K562 (cell line): ENCODE data around the gene MEF2C. TPM values are rescaled to one million over a fixed set of nuclear protein-coding genes. Genes with fewer than 3 reads are reported as not detected.

Source experiments
- ATAC-seq: fragments of 200-7000 bp; cut with Tn5 transposase; 3 replicates; pipeline ENCODE4 v1.9.1; 2020; ENCODE audit warnings: moderate library complexity
- BruUV-seq: library from RNA; stranded (reverse); fragments of 400-500 nt; replicated peaks from 2 replicates; lab custom pipeline; 2021; lab: Mats Ljungman, UMichigan
- CTCF ChIA-PET: fragments of 300-600 bp; formaldehyde crosslinking; extraction: SDS; loops from one replicate; lab custom pipeline; 2021; ENCODE audit warnings: low intra/inter-chr PET ratio; lab: Yijun Ruan, JAX
- POLR2A ChIA-PET: fragments of 300-600, 350-650 bp; sonication (Branson Sonifier 250); formaldehyde crosslinking; extraction: SDS; loops from one replicate; lab custom pipeline; 2021; ENCODE audit warnings: antibody characterized with exemption, inconsistent platforms; lab: Yijun Ruan, JAX
- DNase-seq, 4 experiments: peaks; one replicate each; pipeline versions ENCODE4 v3.0.0 to v3.0.0-alpha.2; 2011 to 2018; ENCODE audit warnings: low spot score in 3 of 4, mixed read lengths in 3 of 4; ENCODE audit errors: extremely low read depth in 1 of 4
- FAIRE-seq: peaks from 2 replicates; lab custom pipeline; 2011; peaks lifted over from hg19 to GRCh38; lab: Jason Lieb, UNC
- H2AFZ ChIP-seq: 2 replicates; pipeline ENCODE4 v1.6.0; 2011; ENCODE audit warnings: low read depth, low read length, control low read depth, inconsistent platforms
- H3K27ac ChIP-seq: fragments of 200-600 bp; 3 replicates; pipeline ENCODE4 v1.8.0; 2011; ENCODE audit warnings: low read depth, mild to moderate bottlenecking, control low read depth, inconsistent platforms, low read length, moderate library complexity, mixed read lengths; ENCODE audit errors: extremely low read depth
- H3K27me3 ChIP-seq, 2 experiments: fragments of 300-600 bp in 1 of 2; 2 replicates in 1 of 2; 3 replicates in 1 of 2; pipeline versions ENCODE4 v1.6.0 to v1.8.0; 2011; ENCODE audit warnings: inconsistent platforms in 2 of 2, low read length in 2 of 2, mild to moderate bottlenecking in 1 of 2, mixed read lengths in 1 of 2, moderate library complexity in 1 of 2; ENCODE audit not compliant: control insufficient read depth in 2 of 2, insufficient read depth in 2 of 2
- H3K36me3 ChIP-seq: fragments of 300-600 bp; 3 replicates; pipeline ENCODE4 v1.8.0; 2011; ENCODE audit warnings: mild to moderate bottlenecking, low read length, inconsistent platforms; ENCODE audit not compliant: control insufficient read depth, insufficient read depth
- H3K4me1 ChIP-seq, 2 experiments: fragments of 200-600 bp in 1 of 2; replicated peaks in 1 of 2; 2 replicates in 1 of 2; 3 replicates in 1 of 2; pipeline versions ENCODE4 v1.5.1 to v1.8.0; 2011; ENCODE audit warnings: inconsistent platforms in 2 of 2, low read length in 2 of 2, mild to moderate bottlenecking in 1 of 2, mixed read lengths in 1 of 2, moderate library complexity in 1 of 2; ENCODE audit not compliant: control insufficient read depth in 2 of 2, insufficient read depth in 2 of 2
- H3K4me2 ChIP-seq: 2 replicates; pipeline ENCODE4 v1.6.1; 2011; ENCODE audit warnings: low read length, control low read depth, inconsistent platforms, mixed read lengths; ENCODE audit not compliant: insufficient read depth
- H3K4me3 ChIP-seq: fragments of 200-600 bp; sonication (generic), shearing (Covaris generic); 2 replicates; pipeline ENCODE4 v1.5.1; 2016; ENCODE audit warnings: control low read depth, inconsistent platforms
- H3K79me2 ChIP-seq: fragments of 200-600 bp; 3 replicates; pipeline ENCODE4 v1.8.0; 2011; ENCODE audit warnings: low read length, inconsistent platforms; ENCODE audit not compliant: control insufficient read depth, insufficient read depth
- H3K9ac ChIP-seq, 2 experiments: 2 replicates each; pipeline versions ENCODE4 v1.6.0 to v1.6.1; 2011; ENCODE audit warnings: low read depth in 2 of 2, low read length in 2 of 2, control low read depth in 1 of 2, inconsistent platforms in 1 of 2, mild to moderate bottlenecking in 1 of 2, mixed read lengths in 1 of 2; ENCODE audit not compliant: insufficient read depth in 1 of 2
- H3K9me1 ChIP-seq: one replicate; pipeline ENCODE4 v1.6.0; 2011; ENCODE audit warnings: inconsistent platforms, mild to moderate bottlenecking, low read length, moderate library complexity; ENCODE audit not compliant: control insufficient read depth, insufficient read depth
- H3K9me3 ChIP-seq: replicated peaks from 2 replicates; pipeline ENCODE4 v1.5.1; 2011; ENCODE audit warnings: low read depth, low read length, inconsistent platforms; ENCODE audit not compliant: control insufficient read depth, insufficient read depth
- H4K20me1 ChIP-seq: replicated peaks from 2 replicates; pipeline ENCODE4 v1.6.1; 2011; ENCODE audit warnings: low read length, inconsistent platforms, mixed read lengths; ENCODE audit not compliant: control insufficient read depth, insufficient read depth
- CBX5 ChIP-seq: IDR thresholded peaks from 2 replicates; pipeline ENCODE4 v1.6.1; 2014; ENCODE audit warnings: low read depth, borderline replicate concordance
- FOXJ2 ChIP-seq: fragments of 200-800 bp; sonication (Bioruptor generic); IDR thresholded peaks from 2 replicates; pipeline ENCODE4 v1.6.1; 2016; ENCODE audit warnings: missing genetic modification characterization, missing compliant biosample characterization
- HNRNPL ChIP-seq: fragments of 200-400 bp; formaldehyde crosslinking; IDR thresholded peaks from 2 replicates; pipeline ENCODE4 v1.6.1; 2017; ENCODE audit warnings: low read depth, mild to moderate bottlenecking, low read length
- PRDM10 ChIP-seq: fragments of 450-650 bp; IDR thresholded peaks from 2 replicates; pipeline ENCODE4 v1.6.1; 2018; ENCODE audit not compliant: partially characterized antibody
- WGBS: fragments of 100-300 bp; shearing (Covaris generic); methylation state at CpG from one replicate; pipeline ENCODE4 v1.1.6; 2016; ENCODE audit warnings: low coverage, mixed read lengths; ENCODE audit not compliant: insufficient coverage; ENCODE audit errors: missing lambda C conversion rate; 5-methylcytosine and 5-hydroxymethylcytosine counted together
- in situ Hi-C: fragments of 300-500 bp; cut with MboI; formaldehyde crosslinking; loops from 4 replicates; pipeline ENCODE4 v1.15.0; 2018; ENCODE audit warnings: inconsistent platforms, mixed read lengths
- intact Hi-C: fragments of 100-400 bp; cut with micrococcal nuclease; formaldehyde crosslinking; loops from 2 replicates; pipeline ENCODE4 v1.14.2; 2022
- polyA plus RNA-seq, 8 experiments: library from polyadenylated mRNA; depleted of rRNA in 4 of 8; stranded (reverse) in 5 of 8; unstranded in 3 of 8; fragments of >200 nt; fragmentation: Nextera tagmentation in 2 of 8; fragmentation: Illumina TruSeq in 1 of 8; extraction: Ambion mirVana in 2 of 8; extraction: Trizol in 1 of 8; gene quantifications; 2 replicates each; pipeline versions ENCODE4 v1.2.1 to v1.2.3, GENCODE V29; 2011 to 2014; ENCODE audit warnings: inconsistent platforms in 1 of 8, missing spikeins in 1 of 8
- total RNA-seq, 7 experiments: library from RNA; depleted of rRNA in 6 of 7; stranded (reverse); fragments of >200 nt in 6 of 7; fragmentation: Illumina TruSeq in 2 of 7; extraction: Trizol in 2 of 7; gene quantifications; 2 replicates each; pipeline versions ENCODE4 v1.2.1 to v1.2.3, GENCODE V29; 2011 to 2021; ENCODE audit warnings: low replicate concordance in 1 of 7

MEF2C gene
- total and polyA plus RNA-seq, 9 of the 15 experiments (the other 6 are each of a cell fraction or from before 2014, with no cell fraction given): 25.1 to 67.8 (median 58.3) TPM

- WGBS: 12% methylated on average over 7 of the region's 7 CpGs
- H4K20me1 ChIP-seq: no peaks in the 10 kb centered on the region
- TF ChIP-seq FOXJ2 (tag) (0 out of 2 replicates have a peak, but pooled peaks have one; percentile 23), HNRNPL (no peak)
- H3K4me1 ChIP-seq: peaks cover 0 to 36% of the 10 kb centered on the region in 2 experiments; a peak in 3 of 5 replicates
- no TSS peak for BruUV-seq
- ATAC-seq (peak; percentile 3; the same call in 1 of the 3 replicates), FAIRE-seq (no peak), DNase-seq (no peak)
- H3K27ac ChIP-seq: peak overlapping the region; percentile 32; the same call in 1 of the 3 replicates
- POLR2A ChIA-PET: interaction anchor here (0.5 to 1.0 kb wide), 2 partner anchors 16 to 141 kb away, joined by 3 to 4 read pairs; no protein-coding TSS in a partner anchor
- no peak overlapping the region for H3K9ac ChIP-seq
- no peaks in the 10 kb centered on the region for H3K36me3 ChIP-seq
- H3K27me3 ChIP-seq: no peaks in the 10 kb centered on the region
- no peaks in the 10 kb centered on the region for H3K9me1 ChIP-seq
- in situ Hi-C loops: no loop called here
- no peak overlapping the region for H3K4me2 ChIP-seq
- no peaks in the 10 kb centered on the region for H3K79me2 ChIP-seq
- CTCF ChIA-PET: no interaction called here
- H3K4me3 ChIP-seq: no peak overlapping the region
- 0 out of 2 replicates have a peak overlapping the region, but pooled peaks have one; percentile 3 for H2AFZ ChIP-seq
- H3K9me3 ChIP-seq: no peaks in the 10 kb centered on the region
- intact Hi-C loops: no loop called here
These were observed 43.8 kb upstream of the MEF2C start for GRCh38 chr5:88926774-88927173.

- Histone ChIP-seq H3K27ac (peak overlapping the region; percentile 16; the same call in 2 of the 3 replicates), H3K4me3 (no peak overlapping the region), H3K4me2 (peak overlapping the region; percentile 23; the same call in 1 of the 2 replicates), H3K27me3 (no peaks in the 10 kb centered on the region), H3K36me3 (no peaks in the 10 kb centered on the region), H2AFZ (peak overlapping the region; percentile 41; the same call in 1 of the 2 replicates), H3K9me1 (no peaks in the 10 kb centered on the region), H3K4me1 (peaks cover 0 to 36% of the 10 kb centered on the region in 2 experiments; a peak in 3 of 5 replicates), H3K79me2 (no peaks in the 10 kb centered on the region), H3K9ac (no peak overlapping the region), H3K9me3 (no peaks in the 10 kb centered on the region), H4K20me1 (no peaks in the 10 kb centered on the region)
- ATAC-seq (peak; percentile 69), DNase-seq (peak in 1 of 4 experiments; percentile 35), FAIRE-seq (no peak)
- CTCF ChIA-PET: no interaction called here
- in situ Hi-C loops (no loop called here), intact Hi-C loops (loop anchor here (2.0 kb wide), 1 partner anchor 43 kb away; the partner anchor contains the start of gene MEF2C)
- BruUV-seq: no TSS peak
- TF ChIP-seq PRDM10 (peak; percentile 81), CBX5 (no peak)
- 11% methylated on average over 2 of the region's 2 CpGs for WGBS
- POLR2A ChIA-PET: interaction anchor here (1.0 kb wide), 1 partner anchor 17 kb away, joined by 3 read pairs; no protein-coding TSS in a partner anchor
These were observed 42.9 kb upstream of the MEF2C start for GRCh38 chr5:88925692-88926490.
